ENCODE measurements around the gene COL4A1. TPM values are rescaled to one million over a fixed set of nuclear protein-coding genes. Genes with fewer than 3 reads are reported as not detected.

The COL4A1 gene
- total and polyA plus RNA-seq, 2 donors from 2014 or later, result 53.0 to 218 TPM

GRCh38 chr13:110228936-110229904, 77.7 kb downstream of the COL4A1 start:
- FAIRE-seq (no peak), DNase-seq (peak in 2 of 5 donors; percentile 59 to 74)
- Histone ChIP-seq H3K4me1 (ENCODE audit: control insufficient read depth in 2 of 3, insufficient read depth in 2 of 3, low read depth in 1 of 3, low read length in 3 of 3) (peaks cover 2 to 11% (median 6%) of the 10 kb centered on the region in 3 donors), H3K27ac (ENCODE audit: low read depth in 2 of 2, low read length in 2 of 2) (no peak overlapping the region), H3K4me3 (ENCODE audit: low read length in 3 of 3) (no peak overlapping the region), H3K27me3 (ENCODE audit: control insufficient read depth, insufficient read depth, low read length) (no peaks in the 10 kb centered on the region), H3K9me3 (ENCODE audit: control insufficient read depth in 2 of 3, insufficient read depth in 1 of 3, low read length in 3 of 3) (no peaks in the 10 kb centered on the region), H3K9ac (ENCODE audit: low read length in 3 of 3) (no peak overlapping the region), H3K36me3 (ENCODE audit: control insufficient read depth in 2 of 3, insufficient read depth in 3 of 3, low read length in 3 of 3) (peaks cover 0 to 2% (median 0%) of the 10 kb centered on the region in 3 donors)
- intact Hi-C loops (cut with DNase I), result loop anchor here (10.0 kb wide), 1 partner anchor 186 kb away; no protein-coding TSS in a partner anchor
- TF ChIP-seq CTCF (IDR thresholded peaks at IDR 0.05; ENCODE audit: borderline replicate concordance, extremely low read depth, insufficient read depth), result no peak

- Histone ChIP-seq H3K9me3 (ENCODE audit: control insufficient read depth in 2 of 3, insufficient read depth in 1 of 3, low read length in 3 of 3) (no peaks in the 10 kb centered on the region), H3K27me3 (ENCODE audit: control insufficient read depth, insufficient read depth, low read length) (no peaks in the 10 kb centered on the region), H3K9ac (ENCODE audit: low read length in 3 of 3) (no peak overlapping the region), H3K36me3 (ENCODE audit: control insufficient read depth in 2 of 3, insufficient read depth in 3 of 3, low read length in 3 of 3) (peaks cover 0 to 2% (median 0%) of the 10 kb centered on the region in 3 donors), H3K4me1 (ENCODE audit: control insufficient read depth in 2 of 3, insufficient read depth in 2 of 3, low read depth in 1 of 3, low read length in 3 of 3) (peaks cover 2 to 11% (median 2%) of the 10 kb centered on the region in 3 donors), H3K27ac (ENCODE audit: low read depth in 2 of 2, low read length in 2 of 2) (no peak overlapping the region), H3K4me3 (ENCODE audit: low read length in 3 of 3) (no peak overlapping the region)
- TF ChIP-seq CTCF (IDR thresholded peaks at IDR 0.05; ENCODE audit: borderline replicate concordance, extremely low read depth, insufficient read depth), result no peak
- DNase-seq (no peak), FAIRE-seq (no peak)
- intact Hi-C loops (cut with DNase I), result loop anchor here (10.0 kb wide), 1 partner anchor 187 kb away; no protein-coding TSS in a partner anchor
Measured at GRCh38 chr13:110227864-110228643, 78.9 kb downstream of the COL4A1 start.

GRCh38 chr13:110227416-110227815, 79.5 kb downstream of the COL4A1 start:
- intact Hi-C loops (cut with DNase I), result loop anchor here (10.0 kb wide), 1 partner anchor 187 kb away; no protein-coding TSS in a partner anchor
- H3K27me3 ChIP-seq (ENCODE audit: control insufficient read depth, insufficient read depth, low read length), result no peaks in the 10 kb centered on the region
- H3K27ac ChIP-seq (ENCODE audit: low read depth in 2 of 2, low read length in 2 of 2), result no peak overlapping the region
- no peak overlapping the region for H3K9ac ChIP-seq (ENCODE audit: low read length in 3 of 3)
- no peak overlapping the region for H3K4me3 ChIP-seq (ENCODE audit: low read length in 3 of 3)
- FAIRE-seq (no peak), DNase-seq (no peak)
- peaks cover 2 to 11% (median 2%) of the 10 kb centered on the region in 3 donors for H3K4me1 ChIP-seq (ENCODE audit: control insufficient read depth in 2 of 3, insufficient read depth in 2 of 3, low read depth in 1 of 3, low read length in 3 of 3)
- no peak for TF ChIP-seq CTCF (IDR thresholded peaks at IDR 0.05; ENCODE audit: borderline replicate concordance, extremely low read depth, insufficient read depth)
- no peaks in the 10 kb centered on the region for H3K9me3 ChIP-seq (ENCODE audit: control insufficient read depth in 2 of 3, insufficient read depth in 1 of 3, low read length in 3 of 3)
- H3K36me3 ChIP-seq (ENCODE audit: control insufficient read depth in 2 of 3, insufficient read depth in 3 of 3, low read length in 3 of 3), result peaks cover 0 to 2% (median 0%) of the 10 kb centered on the region in 3 donors
